ENCODE data around the gene CACNG5.

GRCh38 chr17:66843627-66844026 lies 8.7 kb downstream of the CACNG5 start:
- no peak for TF ChIP-seq POLR2AphosphoS5 (IDR thresholded peaks at IDR 0.05; ENCODE audit: low read depth, low read length)
- TF ChIP-seq, protein P1, sequence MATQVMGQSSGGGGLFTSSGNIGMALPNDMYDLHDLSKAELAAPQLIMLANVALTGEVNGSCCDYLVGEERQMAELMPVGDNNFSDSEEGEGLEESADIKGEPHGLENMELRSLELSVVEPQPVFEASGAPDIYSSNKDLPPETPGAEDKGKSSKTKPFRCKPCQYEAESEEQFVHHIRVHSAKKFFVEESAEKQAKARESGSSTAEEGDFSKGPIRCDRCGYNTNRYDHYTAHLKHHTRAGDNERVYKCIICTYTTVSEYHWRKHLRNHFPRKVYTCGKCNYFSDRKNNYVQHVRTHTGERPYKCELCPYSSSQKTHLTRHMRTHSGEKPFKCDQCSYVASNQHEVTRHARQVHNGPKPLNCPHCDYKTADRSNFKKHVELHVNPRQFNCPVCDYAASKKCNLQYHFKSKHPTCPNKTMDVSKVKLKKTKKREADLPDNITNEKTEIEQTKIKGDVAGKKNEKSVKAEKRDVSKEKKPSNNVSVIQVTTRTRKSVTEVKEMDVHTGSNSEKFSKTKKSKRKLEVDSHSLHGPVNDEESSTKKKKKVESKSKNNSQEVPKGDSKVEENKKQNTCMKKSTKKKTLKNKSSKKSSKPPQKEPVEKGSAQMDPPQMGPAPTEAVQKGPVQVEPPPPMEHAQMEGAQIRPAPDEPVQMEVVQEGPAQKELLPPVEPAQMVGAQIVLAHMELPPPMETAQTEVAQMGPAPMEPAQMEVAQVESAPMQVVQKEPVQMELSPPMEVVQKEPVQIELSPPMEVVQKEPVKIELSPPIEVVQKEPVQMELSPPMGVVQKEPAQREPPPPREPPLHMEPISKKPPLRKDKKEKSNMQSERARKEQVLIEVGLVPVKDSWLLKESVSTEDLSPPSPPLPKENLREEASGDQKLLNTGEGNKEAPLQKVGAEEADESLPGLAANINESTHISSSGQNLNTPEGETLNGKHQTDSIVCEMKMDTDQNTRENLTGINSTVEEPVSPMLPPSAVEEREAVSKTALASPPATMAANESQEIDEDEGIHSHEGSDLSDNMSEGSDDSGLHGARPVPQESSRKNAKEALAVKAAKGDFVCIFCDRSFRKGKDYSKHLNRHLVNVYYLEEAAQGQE (IDR thresholded peaks at IDR 0.05; ENCODE audit: insufficient read depth in 1 of 2, low read depth in 2 of 2, low read length in 2 of 2), result no peak
